GM12801 (cell line): Measurements from ENCODE around the gene NASP.

ENCODE experiments used
- CTCF ChIP-seq: IDR thresholded peaks from one replicate; pipeline ENCODE4 v1.5.1; 2011; ENCODE audit warnings: control low read depth; ENCODE audit not compliant: insufficient read length; ENCODE audit errors: extremely low read depth

The NASP gene

GRCh38 chr1:45612941-45613579 lies 29.2 kb downstream of the NASP start:
- TF ChIP-seq CTCF = no peak

GRCh38 chr1:45615885-45616284 lies 32.0 kb downstream of the NASP start:
- no peak for TF ChIP-seq CTCF

- no peak for TF ChIP-seq CTCF
Measured at GRCh38 chr1:45617618-45618017, 33.8 kb downstream of the NASP start.

- TF ChIP-seq CTCF = no peak
Measured at GRCh38 chr1:45619149-45619921, 35.5 kb downstream of the NASP start.

- no peak for TF ChIP-seq CTCF
Measured at GRCh38 chr1:45620588-45621500, 37.0 kb downstream of the NASP start.

- TF ChIP-seq CTCF = no peak
Measured at GRCh38 chr1:45621501-45621836, 37.6 kb downstream of the NASP start.

- no peak for TF ChIP-seq CTCF
Measured at GRCh38 chr1:45621895-45622523, 38.2 kb downstream of the NASP start.
